Sigmoid colon (tissue), 7 donors: ENCODE data around the gene ODAPH. TPM values are rescaled to one million over a fixed set of nuclear protein-coding genes. Genes with fewer than 3 reads are reported as not detected.

Experiments used
- DNase-seq: peaks from one replicate; pipeline ENCODE4 v3.0.0-alpha.2; 2019
- H3K27ac ChIP-seq, 4 donors: fragments of 200-600 bp; sonication (generic); one replicate each; pipeline ENCODE4 v1.5.1; 2016 to 2019; ENCODE audit warnings: mild to moderate bottlenecking in 1 of 4
- H3K27me3 ChIP-seq, 3 donors: fragments of 200-600 bp; sonication (generic); one replicate each; pipeline ENCODE4 v1.5.1; 2019; ENCODE audit warnings: mild to moderate bottlenecking in 1 of 3
- H3K36me3 ChIP-seq, 4 donors: fragments of 200-600 bp; sonication (generic); one replicate each; pipeline ENCODE4 v1.5.1; 2016 to 2019
- H3K4me1 ChIP-seq, 4 donors: fragments of 200-600 bp; sonication (generic); one replicate each; pipeline ENCODE4 v1.5.1; 2017 to 2019
- H3K4me3 ChIP-seq, 4 donors: fragments of 200-600 bp; sonication (generic); one replicate each; pipeline ENCODE4 v1.5.1; 2017 to 2019; ENCODE audit warnings: mild to moderate bottlenecking in 2 of 4, moderate library complexity in 1 of 4
- H3K9me3 ChIP-seq, 4 donors: fragments of 200-600 bp in 3 of 4; sonication (generic) in 3 of 4; one replicate each; pipeline versions ENCODE4 v1.5.1 to v1.6.1; 2013 to 2019
- CTCF ChIP-seq, 4 experiments: fragments of 450-650 bp in 3 of 4; fragments of 200-600 bp in 1 of 4; IDR thresholded peaks; one replicate each; pipeline ENCODE4 v1.5.1; 2016 to 2019; ENCODE audit warnings: antibody characterized with exemption in 4 of 4, mild to moderate bottlenecking in 3 of 4, moderate library complexity in 2 of 4
- EP300 ChIP-seq, 4 donors: sonication (generic); formaldehyde crosslinking; IDR thresholded peaks; one replicate each; pipeline ENCODE4 v1.6.1; 2017; ENCODE audit warnings: antibody characterized with exemption in 4 of 4
- POLR2A ChIP-seq, 2 donors: fragments of 450-650 bp; IDR thresholded peaks; one replicate each; pipeline ENCODE4 v1.6.1; 2016; ENCODE audit warnings: antibody characterized with exemption in 2 of 2, mild to moderate bottlenecking in 2 of 2, moderate library complexity in 2 of 2
- POLR2AphosphoS5 ChIP-seq, 4 donors: sonication (generic); formaldehyde crosslinking; IDR thresholded peaks; one replicate each; pipeline ENCODE4 v1.6.1; 2017; ENCODE audit warnings: antibody characterized with exemption in 4 of 4
- WGBS, 2 donors: extraction: QIAGEN DNeasy Blood & Tissue Kit; methylation state at CpG; one replicate each; pipeline ENCODE4 v1.1.7; 2013; 5-methylcytosine and 5-hydroxymethylcytosine counted together
- intact Hi-C: fragments of 100-400 bp; cut with DNase I; formaldehyde crosslinking; loops from one replicate; pipeline ENCODE4 v1.15.1; 2023
- polyA plus RNA-seq, 3 donors: library from polyadenylated mRNA; stranded (reverse); fragments of 200-250 nt; gene quantifications; one replicate each; pipeline ENCODE4 v1.2.3, GENCODE V29; 2013
- total RNA-seq, 4 donors: library from RNA; depleted of rRNA; stranded (reverse); fragments of >200 nt; gene quantifications; one replicate each; pipeline ENCODE4 v1.1.0, GENCODE V29; 2016
- donor health status: healthy with polysubstance abuse.
- donor health status: Bipolar disorder and iron deficiency.
- donor health status: healthy.

The ODAPH gene
- total and polyA plus RNA-seq, 7 donors = 0.06 TPM; not detected in 6

- Histone ChIP-seq H3K27me3 (no peaks in the 10 kb centered on the region), H3K36me3 (no peaks in the 10 kb centered on the region), H3K4me1 (no peaks in the 10 kb centered on the region), H3K9me3 (no peaks in the 10 kb centered on the region), H3K4me3 (no peak overlapping the region), H3K27ac (no peak overlapping the region)
- intact Hi-C loops = no loop called here
- no peak for TF ChIP-seq POLR2AphosphoS5 (IDR thresholded peaks at IDR 0.05)
- TF ChIP-seq POLR2A (IDR thresholded peaks at IDR 0.05) = no peak
- TF ChIP-seq EP300 (IDR thresholded peaks at IDR 0.05) = no peak
- TF ChIP-seq CTCF (IDR thresholded peaks at IDR 0.05) = no peak
- DNase-seq = no peak
Observed at GRCh38 chr4:75552452-75552851, 3.4 kb upstream of the ODAPH start.

GRCh38 chr4:75557696-75558095 is 1.8 kb downstream of the ODAPH start:
- intact Hi-C loops = no loop called here
- 89 to 92% methylated on average over 8 of the region's 8 CpGs for WGBS, 2 donors
- Histone ChIP-seq H3K36me3 (no peaks in the 10 kb centered on the region), H3K4me1 (no peaks in the 10 kb centered on the region), H3K9me3 (no peaks in the 10 kb centered on the region), H3K4me3 (no peak overlapping the region), H3K27ac (no peak overlapping the region), H3K27me3 (no peaks in the 10 kb centered on the region)
- DNase-seq = no peak
- TF ChIP-seq CTCF (IDR thresholded peaks at IDR 0.05) (no peak), EP300 (IDR thresholded peaks at IDR 0.05) (no peak), POLR2AphosphoS5 (IDR thresholded peaks at IDR 0.05) (no peak), POLR2A (IDR thresholded peaks at IDR 0.05) (no peak)

DNA sequence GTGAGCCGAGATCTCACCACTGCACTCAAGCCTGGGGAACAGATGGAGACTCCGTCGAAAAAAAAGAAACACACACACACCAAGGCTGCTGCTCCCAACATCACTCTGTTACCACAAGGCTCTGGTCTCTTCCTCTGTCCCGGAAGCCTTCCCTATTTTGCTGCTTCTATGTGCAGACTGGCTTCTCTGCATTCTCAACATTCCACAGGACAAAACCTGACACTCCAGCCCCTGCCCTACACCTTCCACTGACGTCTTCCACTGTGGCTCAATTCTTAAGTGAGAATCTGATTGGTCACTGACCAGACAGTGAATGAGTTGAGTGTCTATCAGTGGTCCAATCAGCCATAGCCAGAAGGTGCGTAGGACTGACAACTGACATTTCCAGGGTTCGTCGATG is 5.9 kb downstream of the ODAPH start:
- WGBS, 2 donors = 81 to 87% methylated on average over 8 of the region's 8 CpGs
- no peak for DNase-seq
- no peaks in the 10 kb centered on the region for H3K4me1 ChIP-seq

GRCh38 chr4:75564023-75564422 is 8.2 kb downstream of the ODAPH start:
- Histone ChIP-seq H3K9me3 (no peaks in the 10 kb centered on the region), H3K27ac (no peak overlapping the region), H3K4me1 (no peaks in the 10 kb centered on the region), H3K4me3 (no peak overlapping the region), H3K27me3 (no peaks in the 10 kb centered on the region), H3K36me3 (no peaks in the 10 kb centered on the region)
- DNase-seq = no peak
- 85 to 90% methylated on average over 11 of the region's 11 CpGs for WGBS, 2 donors
- TF ChIP-seq EP300 (IDR thresholded peaks at IDR 0.05) (no peak), POLR2AphosphoS5 (IDR thresholded peaks at IDR 0.05) (no peak), CTCF (IDR thresholded peaks at IDR 0.05) (no peak), POLR2A (IDR thresholded peaks at IDR 0.05) (no peak)
- intact Hi-C loops = no loop called here

More for the DNA sequence above, 5.9 kb downstream of the ODAPH start:
- intact Hi-C loops = no loop called here
- no peaks in the 10 kb centered on the region for H3K9me3 ChIP-seq
- H3K27ac ChIP-seq = no peak overlapping the region
- H3K27me3 ChIP-seq = no peaks in the 10 kb centered on the region
- TF ChIP-seq CTCF (IDR thresholded peaks at IDR 0.05) (no peak), EP300 (IDR thresholded peaks at IDR 0.05) (no peak), POLR2A (IDR thresholded peaks at IDR 0.05) (no peak), POLR2AphosphoS5 (IDR thresholded peaks at IDR 0.05) (no peak)
- H3K36me3 ChIP-seq = no peaks in the 10 kb centered on the region
- no peak overlapping the region for H3K4me3 ChIP-seq

DNA sequence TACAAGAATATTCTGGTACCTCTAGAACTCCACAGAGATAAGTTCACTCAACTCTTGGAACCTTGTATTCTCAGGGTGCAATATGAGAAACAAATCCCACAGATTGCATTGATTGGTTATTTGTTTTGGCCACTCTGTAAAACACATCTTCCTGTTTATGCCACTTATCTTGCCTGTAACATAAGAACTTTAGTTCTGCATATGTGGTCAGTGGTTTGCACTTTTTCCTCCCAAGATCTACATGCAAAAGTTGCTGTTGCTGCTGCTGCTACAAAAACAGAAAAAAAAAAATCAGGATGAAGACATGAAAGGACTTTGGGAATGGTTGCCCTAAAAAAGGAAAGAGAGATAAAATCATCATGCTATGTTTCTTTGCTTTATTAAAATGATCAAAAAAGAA is 9.6 kb downstream of the ODAPH start:
- no peaks in the 10 kb centered on the region for H3K9me3 ChIP-seq
- H3K4me3 ChIP-seq = no peak overlapping the region
- no peaks in the 10 kb centered on the region for H3K4me1 ChIP-seq
- intact Hi-C loops = no loop called here
- no peaks in the 10 kb centered on the region for H3K36me3 ChIP-seq
- H3K27ac ChIP-seq = no peak overlapping the region
- H3K27me3 ChIP-seq = no peaks in the 10 kb centered on the region
- no peak for DNase-seq
- TF ChIP-seq CTCF (IDR thresholded peaks at IDR 0.05) = no peak
- no peak for TF ChIP-seq POLR2A (IDR thresholded peaks at IDR 0.05)
